ENCODE data around the gene CDX2.
A peak's percentile ranks its signal among the peaks of the same experiment; 100 is the strongest.

The CDX2 gene

GRCh38 chr13:27960362-27961226 is 8.5 kb downstream of the CDX2 start:
- Histone ChIP-seq H3K27me3 (ENCODE audit: control insufficient read depth in 2 of 2, insufficient read depth in 2 of 2, low read length in 2 of 2) (peaks cover 8 to 21% of the 10 kb centered on the region in 2 donors), H3K9ac (ENCODE audit: low read depth in 1 of 2, low read length in 2 of 2) (peak overlapping the region; percentile 56 to 69), H3K27ac (ENCODE audit: low read depth in 2 of 2, low read length in 2 of 2) (peak overlapping the region; percentile 85 to 100), H3K4me1 (ENCODE audit: control insufficient read depth in 2 of 2, insufficient read depth in 2 of 2, low read length in 2 of 2) (peaks cover 27 to 63% of the 10 kb centered on the region in 2 donors), H3K9me3 (ENCODE audit: control insufficient read depth in 2 of 2, low read length in 2 of 2) (no peaks in the 10 kb centered on the region), H3K36me3 (ENCODE audit: control insufficient read depth in 2 of 2, insufficient read depth in 2 of 2, low read length in 2 of 2) (peaks cover 0 to 10% of the 10 kb centered on the region in 2 donors), H3K4me3 (ENCODE audit: low read length in 2 of 2) (peak overlapping the region; percentile 66 to 70)

- H3K4me1 ChIP-seq (ENCODE audit: control insufficient read depth in 2 of 2, insufficient read depth in 2 of 2, low read length in 2 of 2): peaks cover 27 to 63% of the 10 kb centered on the region in 2 donors
- H3K36me3 ChIP-seq (ENCODE audit: control insufficient read depth in 2 of 2, insufficient read depth in 2 of 2, low read length in 2 of 2): peaks cover 0 to 10% of the 10 kb centered on the region in 2 donors
- peaks cover 8 to 22% of the 10 kb centered on the region in 2 donors for H3K27me3 ChIP-seq (ENCODE audit: control insufficient read depth in 2 of 2, insufficient read depth in 2 of 2, low read length in 2 of 2)
- H3K27ac ChIP-seq (ENCODE audit: low read depth in 2 of 2, low read length in 2 of 2): peak overlapping the region; percentile 85 to 100
- peak overlapping the region; percentile 66 to 70 for H3K4me3 ChIP-seq (ENCODE audit: low read length in 2 of 2)
- no peaks in the 10 kb centered on the region for H3K9me3 ChIP-seq (ENCODE audit: control insufficient read depth in 2 of 2, low read length in 2 of 2)
- H3K9ac ChIP-seq (ENCODE audit: low read depth in 1 of 2, low read length in 2 of 2): peak overlapping the region; percentile 41 to 69
Measured at GRCh38 chr13:27959976-27960361, 9.1 kb downstream of the CDX2 start.

- H3K27me3 ChIP-seq (ENCODE audit: control insufficient read depth in 2 of 2, insufficient read depth in 2 of 2, low read length in 2 of 2): peaks cover 15 to 27% of the 10 kb centered on the region in 2 donors
- H3K27ac ChIP-seq (ENCODE audit: low read depth in 2 of 2, low read length in 2 of 2): peak overlapping the region; percentile 16 to 74
- no peaks in the 10 kb centered on the region for H3K36me3 ChIP-seq (ENCODE audit: control insufficient read depth in 2 of 2, insufficient read depth in 2 of 2, low read length in 2 of 2)
- peaks cover 19 to 43% of the 10 kb centered on the region in 2 donors for H3K4me1 ChIP-seq (ENCODE audit: control insufficient read depth in 2 of 2, insufficient read depth in 2 of 2, low read length in 2 of 2)
- H3K9ac ChIP-seq (ENCODE audit: low read depth in 1 of 2, low read length in 2 of 2): peak overlapping the region in 1 of 2 donors; percentile 33
- no peak overlapping the region for H3K4me3 ChIP-seq (ENCODE audit: low read length in 2 of 2)
- no peaks in the 10 kb centered on the region for H3K9me3 ChIP-seq (ENCODE audit: control insufficient read depth in 2 of 2, low read length in 2 of 2)
Measured at GRCh38 chr13:27956576-27957300, 12.4 kb downstream of the CDX2 start.

- Histone ChIP-seq H3K9me3 (ENCODE audit: control insufficient read depth in 2 of 2, low read length in 2 of 2) (no peaks in the 10 kb centered on the region), H3K36me3 (ENCODE audit: control insufficient read depth in 2 of 2, insufficient read depth in 2 of 2, low read length in 2 of 2) (no peaks in the 10 kb centered on the region), H3K27me3 (ENCODE audit: control insufficient read depth in 2 of 2, insufficient read depth in 2 of 2, low read length in 2 of 2) (peaks cover 15 to 22% of the 10 kb centered on the region in 2 donors), H3K27ac (ENCODE audit: low read depth in 2 of 2, low read length in 2 of 2) (peak overlapping the region; percentile 95 to 98), H3K9ac (ENCODE audit: low read depth in 1 of 2, low read length in 2 of 2) (peak overlapping the region in 1 of 2 donors; percentile 94), H3K4me1 (ENCODE audit: control insufficient read depth in 2 of 2, insufficient read depth in 2 of 2, low read length in 2 of 2) (peaks cover 10 to 34% of the 10 kb centered on the region in 2 donors), H3K4me3 (ENCODE audit: low read length in 2 of 2) (peak overlapping the region; percentile 68 to 75)
Measured at GRCh38 chr13:27955014-27955591, 14.0 kb downstream of the CDX2 start.

DNA sequence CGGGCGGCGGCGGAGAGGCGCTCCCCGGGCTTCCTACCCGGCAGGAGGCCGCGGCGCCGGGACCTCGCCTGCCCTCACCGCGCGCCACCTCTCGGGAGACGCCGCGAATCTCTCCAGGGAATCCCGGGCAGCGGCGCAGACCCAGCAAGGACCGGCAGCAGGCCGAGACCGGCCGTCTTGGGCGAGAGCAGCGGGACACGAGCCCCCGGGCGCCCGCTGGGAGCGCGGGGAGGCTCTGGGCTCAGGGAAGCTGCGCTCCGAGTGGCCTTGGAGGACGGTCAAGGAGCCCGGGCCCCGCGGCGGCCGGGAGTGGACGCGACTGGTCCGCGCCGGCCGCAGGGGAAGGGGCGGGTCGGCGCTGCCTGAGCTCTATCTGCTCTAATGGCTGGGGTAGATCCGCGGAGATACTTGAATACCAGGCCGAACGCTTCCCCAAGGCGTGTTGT is 14.7 kb downstream of the CDX2 start:
- H3K4me1 ChIP-seq (ENCODE audit: control insufficient read depth in 2 of 2, insufficient read depth in 2 of 2, low read length in 2 of 2): peaks cover 7 to 29% of the 10 kb centered on the region in 2 donors
- peak overlapping the region; percentile 68 to 75 for H3K4me3 ChIP-seq (ENCODE audit: low read length in 2 of 2)
- peak overlapping the region; percentile 83 to 94 for H3K9ac ChIP-seq (ENCODE audit: low read depth in 1 of 2, low read length in 2 of 2)
- peaks cover 15 to 22% of the 10 kb centered on the region in 2 donors for H3K27me3 ChIP-seq (ENCODE audit: control insufficient read depth in 2 of 2, insufficient read depth in 2 of 2, low read length in 2 of 2)
- no peaks in the 10 kb centered on the region for H3K36me3 ChIP-seq (ENCODE audit: control insufficient read depth in 2 of 2, insufficient read depth in 2 of 2, low read length in 2 of 2)
- H3K9me3 ChIP-seq (ENCODE audit: control insufficient read depth in 2 of 2, low read length in 2 of 2): no peaks in the 10 kb centered on the region
- peak overlapping the region; percentile 95 to 98 for H3K27ac ChIP-seq (ENCODE audit: low read depth in 2 of 2, low read length in 2 of 2)

DNA sequence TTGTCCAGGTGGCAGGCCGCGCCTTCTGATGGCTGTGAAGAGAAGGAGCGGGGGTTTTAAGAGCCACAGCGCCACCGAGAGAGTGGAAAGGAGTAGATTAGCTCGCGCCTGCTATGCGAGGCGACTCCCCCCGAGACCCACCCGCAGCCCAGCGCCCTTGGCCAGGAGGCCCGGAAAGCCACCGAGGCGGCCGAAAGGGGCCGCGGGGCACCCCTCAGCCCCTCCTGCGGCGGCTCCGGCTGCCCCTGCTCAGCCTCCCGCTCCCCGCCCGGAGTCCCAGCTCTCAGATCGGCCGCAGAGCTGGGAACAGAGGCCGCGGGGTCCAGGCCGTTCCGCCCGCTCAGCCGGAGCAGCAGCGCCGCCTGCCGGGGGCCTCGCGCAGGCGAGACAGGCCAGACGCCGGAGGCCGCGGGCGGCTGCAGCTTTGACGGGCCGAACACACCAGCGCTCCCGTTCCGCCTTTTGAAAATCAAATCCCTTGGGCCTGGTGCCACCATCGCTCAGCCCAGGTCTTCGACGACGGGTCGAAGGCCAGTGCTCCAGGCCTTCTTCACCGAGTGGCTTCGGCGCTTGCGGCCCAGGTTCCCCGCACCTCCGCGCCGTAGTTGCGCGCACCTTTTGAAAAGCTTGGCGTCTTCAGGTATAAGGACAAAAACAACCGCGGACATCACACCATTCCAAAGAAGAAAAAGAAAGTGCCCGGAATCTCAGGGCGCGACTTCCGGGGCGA is 15.3 kb downstream of the CDX2 start:
- Histone ChIP-seq H3K4me1 (ENCODE audit: control insufficient read depth in 2 of 2, insufficient read depth in 2 of 2, low read length in 2 of 2) (peaks cover 7 to 23% of the 10 kb centered on the region in 2 donors), H3K27ac (ENCODE audit: low read depth in 2 of 2, low read length in 2 of 2) (peak overlapping the region; percentile 95 to 98), H3K36me3 (ENCODE audit: control insufficient read depth in 2 of 2, insufficient read depth in 2 of 2, low read length in 2 of 2) (no peaks in the 10 kb centered on the region), H3K27me3 (ENCODE audit: control insufficient read depth in 2 of 2, insufficient read depth in 2 of 2, low read length in 2 of 2) (peaks cover 15 to 20% of the 10 kb centered on the region in 2 donors), H3K9me3 (ENCODE audit: control insufficient read depth in 2 of 2, low read length in 2 of 2) (no peaks in the 10 kb centered on the region), H3K9ac (ENCODE audit: low read depth in 1 of 2, low read length in 2 of 2) (peak overlapping the region; percentile 83 to 94), H3K4me3 (ENCODE audit: low read length in 2 of 2) (peak overlapping the region; percentile 68 to 75)

DNA sequence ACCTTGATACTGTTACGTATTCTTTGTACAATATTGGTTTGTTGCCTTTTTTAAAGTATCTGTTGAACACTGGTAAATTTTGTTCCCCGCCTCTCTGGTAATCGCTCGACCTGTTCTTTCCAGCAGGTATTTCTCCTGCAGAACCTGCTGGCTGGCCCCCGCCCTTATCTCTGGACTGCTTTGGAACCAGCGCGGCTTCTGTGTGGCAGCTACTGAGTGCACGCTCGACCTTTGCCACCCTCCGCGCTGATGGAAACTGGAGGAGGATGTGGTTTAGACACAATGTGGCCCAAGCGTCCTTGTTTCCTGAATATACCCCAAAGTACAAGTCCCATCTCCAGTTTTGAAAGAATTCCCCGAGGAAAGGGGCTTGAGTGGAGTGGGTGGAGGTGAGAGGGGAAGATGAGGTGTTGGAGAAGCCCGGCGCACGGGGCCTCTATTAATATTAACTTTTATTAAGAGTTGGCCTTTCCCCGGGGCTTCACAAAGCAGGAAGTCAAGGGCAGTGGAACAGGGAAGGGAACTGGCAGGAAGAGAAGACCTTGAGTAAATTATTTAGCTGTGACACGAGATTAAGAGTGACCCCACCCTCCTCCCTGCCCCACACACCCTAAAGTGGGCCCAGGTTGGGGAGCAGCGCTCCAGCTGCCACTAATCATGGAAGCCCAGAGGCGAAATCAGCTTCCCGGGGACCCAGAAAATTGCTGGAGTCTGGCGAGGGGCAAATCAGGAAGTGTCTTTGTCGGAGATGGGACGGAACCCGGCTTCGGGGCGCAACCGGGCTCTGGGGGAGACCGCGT is 16.0 kb downstream of the CDX2 start:
- Histone ChIP-seq H3K36me3 (ENCODE audit: control insufficient read depth in 2 of 2, insufficient read depth in 2 of 2, low read length in 2 of 2) (no peaks in the 10 kb centered on the region), H3K4me3 (ENCODE audit: low read length in 2 of 2) (peak overlapping the region; percentile 68 to 75), H3K9me3 (ENCODE audit: control insufficient read depth in 2 of 2, low read length in 2 of 2) (no peaks in the 10 kb centered on the region), H3K4me1 (ENCODE audit: control insufficient read depth in 2 of 2, insufficient read depth in 2 of 2, low read length in 2 of 2) (peaks cover 7 to 20% of the 10 kb centered on the region in 2 donors), H3K27ac (ENCODE audit: low read depth in 2 of 2, low read length in 2 of 2) (peak overlapping the region; percentile 95 to 98), H3K27me3 (ENCODE audit: control insufficient read depth in 2 of 2, insufficient read depth in 2 of 2, low read length in 2 of 2) (peaks cover 15 to 16% of the 10 kb centered on the region in 2 donors), H3K9ac (ENCODE audit: low read depth in 1 of 2, low read length in 2 of 2) (peak overlapping the region; percentile 65 to 94)

DNA sequence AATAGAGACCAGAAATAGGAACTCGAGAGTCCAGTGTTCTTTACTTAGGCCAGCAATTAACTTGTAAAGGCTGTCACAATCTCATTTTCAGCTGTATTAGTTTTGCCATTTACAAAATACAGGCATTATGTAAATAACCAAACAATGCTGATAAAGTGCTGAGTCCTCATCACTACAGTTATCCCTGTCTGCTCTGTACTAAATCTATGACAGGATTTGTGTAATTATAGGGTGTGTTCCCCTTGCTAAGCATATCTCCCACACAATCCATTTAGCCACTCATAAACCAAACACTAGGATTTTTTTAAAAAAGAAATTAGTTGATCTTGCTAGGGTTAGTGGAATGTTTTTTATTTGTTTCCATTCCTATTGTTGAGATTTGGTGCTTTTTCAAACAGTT is 26.1 kb downstream of the CDX2 start:
- H3K4me1 ChIP-seq (ENCODE audit: control insufficient read depth in 2 of 2, insufficient read depth in 2 of 2, low read length in 2 of 2): peaks cover 0 to 7% of the 10 kb centered on the region in 2 donors
- no peak overlapping the region for H3K27ac ChIP-seq (ENCODE audit: low read depth in 2 of 2, low read length in 2 of 2)
- peaks cover 0 to 4% of the 10 kb centered on the region in 2 donors for H3K9me3 ChIP-seq (ENCODE audit: control insufficient read depth in 2 of 2, low read length in 2 of 2)
- H3K9ac ChIP-seq (ENCODE audit: low read depth in 1 of 2, low read length in 2 of 2): no peak overlapping the region
- H3K36me3 ChIP-seq (ENCODE audit: control insufficient read depth in 2 of 2, insufficient read depth in 2 of 2, low read length in 2 of 2): no peaks in the 10 kb centered on the region
- H3K27me3 ChIP-seq (ENCODE audit: control insufficient read depth in 2 of 2, insufficient read depth in 2 of 2, low read length in 2 of 2): no peaks in the 10 kb centered on the region
- H3K4me3 ChIP-seq (ENCODE audit: low read length in 2 of 2): no peak overlapping the region
